Islet of Langerhans (tissue), 1 donor: ENCODE data around the gene FAM25G.

ENCODE experiments used
- FAIRE-seq: peaks from one replicate; lab custom pipeline; 2011; peaks lifted over from hg19 to GRCh38; lab: Jason Lieb, UNC

Gene FAM25G

GRCh38 chr10:47449102-47449978 lies 42.2 kb downstream of the FAM25G start:
- FAIRE-seq, result no peak

- FAIRE-seq, result no peak
Measured at GRCh38 chr10:47447705-47448104, 43.8 kb downstream of the FAM25G start.

GRCh38 chr10:47447209-47447608 lies 44.3 kb downstream of the FAM25G start:
- no peak for FAIRE-seq

GRCh38 chr10:47445720-47446119 lies 45.8 kb downstream of the FAM25G start:
- FAIRE-seq, result no peak

GRCh38 chr10:47444047-47444446 lies 47.5 kb downstream of the FAM25G start:
- FAIRE-seq, result no peak

GRCh38 chr10:47443145-47443544 lies 48.4 kb downstream of the FAM25G start:
- FAIRE-seq, result no peak

- no peak for FAIRE-seq
Measured at GRCh38 chr10:47442351-47442750, 49.1 kb downstream of the FAM25G start.

GRCh38 chr10:47441938-47442337 lies 49.6 kb downstream of the FAM25G start:
- FAIRE-seq, result no peak

- FAIRE-seq, result no peak
Measured at GRCh38 chr10:47440207-47440606, 51.3 kb downstream of the FAM25G start.

- FAIRE-seq, result no peak
Measured at GRCh38 chr10:47438857-47439474, 52.5 kb downstream of the FAM25G start.
